ENCODE measurements around the gene AFF3.

DNA sequence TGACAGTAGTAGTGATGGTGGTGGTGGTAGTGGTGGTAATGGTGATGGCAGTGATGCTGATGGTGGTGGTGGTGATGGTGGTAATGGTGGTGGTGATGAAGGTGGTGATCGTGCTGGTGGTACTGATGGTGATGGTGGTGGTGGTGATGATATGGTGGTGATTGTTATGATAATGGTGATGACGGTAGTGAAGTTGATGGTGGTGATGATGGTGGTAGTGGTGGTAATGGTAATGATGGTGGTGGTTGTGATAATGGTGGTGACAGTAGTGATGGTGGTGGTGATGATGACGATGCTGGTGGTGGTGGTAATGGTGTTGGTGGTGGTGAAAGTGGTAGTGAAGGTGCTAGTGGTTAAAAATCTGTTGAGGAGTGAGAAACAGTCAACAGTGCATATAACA, 125.6 kb downstream of the AFF3 start:
- TF ChIP-seq EZH2phosphoT487 (IDR thresholded peaks at IDR 0.05; ENCODE audit: low read length) (no peak), EZH2 (optimal IDR thresholded peaks at IDR 0.05; ENCODE audit: low read depth, low read length) (no peak)
- TF ChIP-seq, protein P1, sequence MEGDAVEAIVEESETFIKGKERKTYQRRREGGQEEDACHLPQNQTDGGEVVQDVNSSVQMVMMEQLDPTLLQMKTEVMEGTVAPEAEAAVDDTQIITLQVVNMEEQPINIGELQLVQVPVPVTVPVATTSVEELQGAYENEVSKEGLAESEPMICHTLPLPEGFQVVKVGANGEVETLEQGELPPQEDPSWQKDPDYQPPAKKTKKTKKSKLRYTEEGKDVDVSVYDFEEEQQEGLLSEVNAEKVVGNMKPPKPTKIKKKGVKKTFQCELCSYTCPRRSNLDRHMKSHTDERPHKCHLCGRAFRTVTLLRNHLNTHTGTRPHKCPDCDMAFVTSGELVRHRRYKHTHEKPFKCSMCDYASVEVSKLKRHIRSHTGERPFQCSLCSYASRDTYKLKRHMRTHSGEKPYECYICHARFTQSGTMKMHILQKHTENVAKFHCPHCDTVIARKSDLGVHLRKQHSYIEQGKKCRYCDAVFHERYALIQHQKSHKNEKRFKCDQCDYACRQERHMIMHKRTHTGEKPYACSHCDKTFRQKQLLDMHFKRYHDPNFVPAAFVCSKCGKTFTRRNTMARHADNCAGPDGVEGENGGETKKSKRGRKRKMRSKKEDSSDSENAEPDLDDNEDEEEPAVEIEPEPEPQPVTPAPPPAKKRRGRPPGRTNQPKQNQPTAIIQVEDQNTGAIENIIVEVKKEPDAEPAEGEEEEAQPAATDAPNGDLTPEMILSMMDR (IDR thresholded peaks at IDR 0.05; ENCODE audit: low read length): no peak
